NCI-H1092 (cell line): ENCODE measurements around the gene RFXAP.

Experiments used
- DNase-seq: peaks from one replicate; lab custom pipeline; 2025; lab: John Stamatoyannopoulos, UW

Gene RFXAP

GRCh38 chr13:36817996-36818803 is 822 bp upstream of the RFXAP start:
- DNase-seq, result no peak

GRCh38 chr13:36819739-36820090 is 693 bp downstream of the RFXAP start:
- peak; percentile 5 for DNase-seq

GRCh38 chr13:36820222-36820621 is 1.2 kb downstream of the RFXAP start:
- no peak for DNase-seq

- no peak for DNase-seq
Observed at GRCh38 chr13:36822785-36823184, 3.8 kb downstream of the RFXAP start.

- DNase-seq, result no peak
Observed at GRCh38 chr13:36829753-36830152, 10.7 kb downstream of the RFXAP start.

GRCh38 chr13:36831291-36831690 is 12.3 kb downstream of the RFXAP start:
- DNase-seq, result no peak

GRCh38 chr13:36834299-36834698 is 15.3 kb downstream of the RFXAP start:
- no peak for DNase-seq

GRCh38 chr13:36837354-36838092 is 18.5 kb downstream of the RFXAP start:
- DNase-seq, result no peak

- DNase-seq, result no peak
Observed at GRCh38 chr13:36839281-36839680, 20.3 kb downstream of the RFXAP start.

- DNase-seq, result no peak
Observed at GRCh38 chr13:36839981-36840380, 21.0 kb downstream of the RFXAP start.

- DNase-seq, result no peak
Observed at GRCh38 chr13:36840718-36841250, 21.8 kb downstream of the RFXAP start.

GRCh38 chr13:36841391-36841790 is 22.4 kb downstream of the RFXAP start:
- no peak for DNase-seq

- no peak for DNase-seq
Observed at GRCh38 chr13:36847606-36848005, 28.6 kb downstream of the RFXAP start.

- no peak for DNase-seq
Observed at GRCh38 chr13:36848199-36848982, 29.4 kb downstream of the RFXAP start.

GRCh38 chr13:36850790-36851438 is 31.9 kb downstream of the RFXAP start:
- DNase-seq, result no peak

GRCh38 chr13:36857253-36857652 is 38.2 kb downstream of the RFXAP start:
- DNase-seq, result no peak

- peak; percentile 47 for DNase-seq
Observed at GRCh38 chr13:36858290-36858689, 39.3 kb downstream of the RFXAP start.

- DNase-seq, result no peak
Observed at GRCh38 chr13:36859259-36859658, 40.2 kb downstream of the RFXAP start.

- DNase-seq, result no peak
Observed at GRCh38 chr13:36862002-36862685, 43.1 kb downstream of the RFXAP start.

GRCh38 chr13:36862722-36863121 is 43.7 kb downstream of the RFXAP start:
- DNase-seq, result no peak

GRCh38 chr13:36865265-36865664 is 46.2 kb downstream of the RFXAP start:
- DNase-seq, result no peak
